SU-DHL-6 (cell line): Measurements from ENCODE around the gene LPIN3.

ENCODE experiments used
- CTCF ChIP-seq: fragments of 200-600 bp; sonication (generic); IDR thresholded peaks from one replicate; pipeline ENCODE4 v1.5.1; 2017; ENCODE audit warnings: antibody characterized with exemption, mild to moderate bottlenecking, low read length, moderate library complexity; ENCODE audit not compliant: insufficient read depth, poor library complexity, severe bottlenecking
- EZH2phosphoT487 ChIP-seq: fragments of 200-600 bp; sonication (generic), shearing (Covaris generic); conservative IDR thresholded peaks from 2 replicates; pipeline ENCODE4 v1.6.1; 2018; ENCODE audit warnings: mild to moderate bottlenecking, antibody characterized with exemption, low read length, moderate library complexity, mixed read lengths

DNA sequence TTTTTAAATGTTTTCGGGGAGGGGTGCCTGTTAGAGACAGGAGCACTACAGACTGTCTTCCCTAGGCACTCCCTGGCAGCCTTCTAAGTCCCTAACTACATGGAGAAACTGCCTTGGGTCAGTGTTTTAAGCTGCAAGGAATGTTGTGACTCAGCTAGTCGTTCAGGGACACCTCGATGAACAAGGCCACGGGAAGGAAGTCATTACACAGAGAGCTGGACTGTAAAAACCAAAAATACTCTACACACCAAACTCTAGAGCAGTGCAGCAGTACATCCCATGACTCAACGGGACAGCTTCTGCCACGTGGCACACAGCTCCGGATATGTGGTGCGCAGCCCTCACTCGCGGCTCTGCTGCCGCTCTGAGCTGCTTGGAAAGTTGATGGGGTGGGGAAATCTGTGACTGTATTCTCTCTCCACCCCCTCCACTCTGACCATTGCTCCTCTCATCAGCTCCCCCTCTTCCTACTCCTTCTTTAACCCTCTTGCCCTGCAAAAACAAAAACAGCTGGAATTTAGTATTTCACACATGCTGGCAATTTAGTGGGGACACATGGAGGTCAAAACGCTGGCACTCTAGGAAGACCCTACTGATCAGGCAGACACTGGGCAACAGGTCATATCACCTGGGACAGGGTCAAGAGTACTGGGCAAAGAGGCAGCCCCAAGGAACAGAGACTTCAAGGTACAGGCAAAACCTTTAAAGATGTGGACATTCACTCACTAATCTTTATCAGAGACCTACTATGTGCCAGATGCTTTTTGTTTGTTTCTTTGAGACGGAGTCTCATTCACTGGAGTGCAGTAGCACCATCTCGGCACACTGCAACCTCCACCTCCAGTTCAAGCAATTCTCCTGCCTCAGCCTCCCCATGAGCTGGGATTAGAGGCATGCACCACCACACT, 10.9 kb upstream of the LPIN3 start:
- no peak for TF ChIP-seq CTCF
- TF ChIP-seq EZH2phosphoT487, result no peak
